Renal pelvis (tissue), 4 donors: ENCODE results near the gene AGBL1. TPM values are rescaled to one million over a fixed set of nuclear protein-coding genes. Genes with fewer than 3 reads are reported as not detected.
"Not testable (repeated sequence)": the region's sequence is repeated elsewhere in the genome, so short reads cannot be mapped to it uniquely, and the experiment has no call there.

Experiments
- DNase-seq: peaks from one replicate; pipeline ENCODE4 v3.0.0-alpha.2; 2013
- polyA plus RNA-seq, 3 donors: library from polyadenylated mRNA; unstranded; fragments of 120-200 nt; gene quantifications; one replicate each; pipeline ENCODE4 v1.2.1, GENCODE V29; 2013; ENCODE audit not compliant: insufficient read length in 3 of 3

AGBL1 gene
- polyA plus RNA-seq, 3 donors = 0.14 to 0.16 (median 0.15) TPM

DNA sequence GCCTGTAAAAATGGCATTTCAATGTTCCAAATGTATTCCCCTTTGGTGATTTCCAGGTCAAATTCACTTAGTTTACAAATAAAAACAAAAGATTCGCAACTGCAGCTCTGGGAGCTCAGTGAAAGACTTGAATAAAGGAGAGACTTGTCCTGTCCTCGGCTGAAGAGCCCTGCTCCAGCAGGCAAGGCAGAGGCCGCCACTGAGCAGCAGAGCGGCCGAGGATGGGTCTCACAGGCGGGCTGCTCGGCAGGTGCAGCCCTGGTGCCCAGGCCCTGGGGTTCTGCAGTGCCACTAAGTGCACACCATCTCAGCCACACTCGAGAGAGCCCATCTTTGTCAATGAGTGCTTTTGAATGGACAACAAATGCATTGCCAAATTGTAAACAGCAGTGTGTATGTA, 856.2 kb downstream of the AGBL1 start:
- DNase-seq = no peak

DNA sequence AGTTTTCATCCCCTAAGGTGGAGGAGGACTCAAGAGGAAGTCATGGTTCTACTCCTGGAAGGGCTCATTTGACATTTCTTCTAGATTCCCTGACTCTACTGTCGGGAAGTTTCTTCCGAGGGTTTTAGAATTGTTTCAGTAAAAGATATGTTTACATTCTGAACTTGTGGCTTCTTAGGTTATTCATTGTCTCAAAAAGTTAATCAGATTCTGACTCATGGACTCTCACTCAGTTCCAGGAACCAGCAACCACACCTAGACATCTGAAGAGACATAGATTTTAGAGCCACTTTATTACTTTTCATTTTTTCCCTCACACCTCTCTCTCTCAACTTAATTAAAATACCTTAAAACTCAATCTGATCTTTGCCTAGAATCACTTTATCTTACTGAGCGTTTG, 862.6 kb downstream of the AGBL1 start:
- no peak for DNase-seq

DNA sequence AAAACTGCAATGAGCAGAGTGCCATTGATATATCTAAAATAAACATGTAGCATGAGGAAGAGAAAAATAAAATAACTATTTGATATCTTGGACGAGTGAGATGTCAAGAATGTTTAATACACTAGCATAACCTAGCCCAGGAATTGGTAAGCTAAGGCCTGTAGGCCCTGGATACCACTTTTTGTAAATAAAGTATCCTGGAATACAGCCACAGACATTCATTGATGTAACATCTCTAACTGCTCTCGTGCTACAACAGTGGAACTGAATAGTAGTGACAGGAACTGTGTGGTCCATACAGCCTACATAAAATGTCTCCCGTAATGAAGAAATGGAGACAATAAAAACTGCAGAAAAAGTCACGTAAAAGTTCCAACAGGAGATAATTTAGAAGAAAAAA, 869.0 kb downstream of the AGBL1 start:
- DNase-seq = no peak

DNA sequence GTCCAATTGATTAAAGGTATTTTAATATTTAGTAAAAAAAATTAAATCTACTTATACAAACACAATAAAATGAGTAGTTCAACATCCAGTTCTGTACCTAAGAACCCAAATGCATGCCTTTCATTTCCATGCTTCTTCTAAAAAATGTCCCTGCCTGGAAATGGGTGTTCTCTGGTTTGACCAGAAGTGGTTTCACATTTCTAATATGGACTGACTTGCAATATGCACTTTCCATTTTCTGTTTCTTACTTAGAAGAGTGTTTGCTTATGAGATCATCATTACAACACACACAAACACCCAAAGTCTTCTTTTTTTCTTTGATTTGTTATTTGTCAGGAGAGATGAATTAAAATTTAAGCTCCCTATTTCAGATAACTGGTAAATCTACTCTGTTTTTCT, 879.6 kb downstream of the AGBL1 start:
- no peak for DNase-seq

DNA sequence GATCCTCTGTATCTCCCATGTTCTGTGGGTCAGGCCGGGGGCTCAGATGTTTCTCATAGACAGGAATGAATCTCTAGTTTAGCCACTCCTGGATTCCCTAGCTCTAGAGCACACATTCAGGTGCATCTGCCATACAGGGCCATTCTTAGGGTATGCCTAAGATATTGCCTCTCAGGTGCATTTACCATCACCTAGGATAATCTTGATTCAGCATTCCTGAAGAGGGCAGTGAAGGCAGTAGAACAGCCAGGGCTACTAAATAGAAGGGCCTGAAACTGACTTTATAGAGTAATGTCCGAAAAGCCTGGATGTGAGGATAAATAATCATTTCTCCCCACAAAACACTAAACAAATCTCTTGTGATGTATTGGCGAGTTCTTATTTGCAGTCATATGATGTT, 882.0 kb downstream of the AGBL1 start:
- no peak for DNase-seq

DNA sequence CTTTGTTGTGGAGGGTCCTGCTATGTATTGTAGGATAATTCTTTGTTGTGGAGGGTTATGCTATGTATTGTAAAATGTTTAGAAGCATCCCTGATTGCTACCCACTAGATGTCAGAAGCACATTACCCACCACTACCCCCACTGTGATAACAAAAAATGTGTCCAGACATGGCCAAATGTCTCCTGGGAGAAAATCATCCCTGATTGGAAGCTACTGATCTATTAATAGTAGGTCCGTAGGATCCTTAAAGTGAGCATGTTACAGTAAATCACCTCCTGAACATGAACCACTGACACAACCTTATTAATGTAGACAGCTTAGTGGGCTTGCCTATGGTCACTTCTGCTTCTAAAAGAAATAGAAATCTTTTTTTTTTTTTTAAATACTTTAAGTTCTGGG, 884.6 kb downstream of the AGBL1 start:
- DNase-seq = no peak

DNA sequence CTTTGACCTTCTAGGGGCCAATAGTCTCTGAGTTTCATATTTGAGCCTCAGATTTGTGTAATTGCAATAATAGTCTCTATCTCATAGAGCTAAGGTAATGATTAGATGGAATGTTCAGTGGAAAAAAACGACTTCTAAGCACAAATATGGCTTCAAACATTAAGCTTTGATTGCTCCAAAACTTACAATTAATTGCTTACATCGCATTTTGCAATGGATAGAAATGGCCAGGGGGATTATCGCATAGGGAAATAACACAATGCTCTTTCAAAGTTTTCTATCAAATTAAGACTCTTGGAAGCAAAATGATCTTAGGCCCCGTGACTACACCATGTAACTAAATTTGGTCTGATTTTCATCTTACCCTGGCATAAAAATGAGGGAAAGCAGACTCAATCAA, 888.6 kb downstream of the AGBL1 start:
- DNase-seq = no peak

DNA sequence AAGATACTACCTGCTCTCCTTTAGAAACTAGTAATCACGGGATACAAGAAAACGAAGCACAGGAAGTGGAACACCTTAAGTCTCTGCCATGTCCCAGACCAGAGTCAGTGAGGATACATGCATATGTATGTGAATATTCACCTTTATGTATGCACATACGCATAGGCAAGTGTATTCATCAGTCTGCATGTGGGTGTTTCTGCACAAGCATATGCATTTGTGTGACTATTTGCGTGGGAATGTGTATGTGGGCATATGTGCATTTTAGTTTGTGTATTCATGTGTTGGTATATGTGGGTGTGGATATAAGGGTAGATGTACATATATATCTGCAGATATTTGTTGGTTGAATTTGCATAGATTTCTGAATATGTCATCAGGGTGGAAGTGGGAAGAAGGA, 889.7 kb downstream of the AGBL1 start:
- DNase-seq = no peak

DNA sequence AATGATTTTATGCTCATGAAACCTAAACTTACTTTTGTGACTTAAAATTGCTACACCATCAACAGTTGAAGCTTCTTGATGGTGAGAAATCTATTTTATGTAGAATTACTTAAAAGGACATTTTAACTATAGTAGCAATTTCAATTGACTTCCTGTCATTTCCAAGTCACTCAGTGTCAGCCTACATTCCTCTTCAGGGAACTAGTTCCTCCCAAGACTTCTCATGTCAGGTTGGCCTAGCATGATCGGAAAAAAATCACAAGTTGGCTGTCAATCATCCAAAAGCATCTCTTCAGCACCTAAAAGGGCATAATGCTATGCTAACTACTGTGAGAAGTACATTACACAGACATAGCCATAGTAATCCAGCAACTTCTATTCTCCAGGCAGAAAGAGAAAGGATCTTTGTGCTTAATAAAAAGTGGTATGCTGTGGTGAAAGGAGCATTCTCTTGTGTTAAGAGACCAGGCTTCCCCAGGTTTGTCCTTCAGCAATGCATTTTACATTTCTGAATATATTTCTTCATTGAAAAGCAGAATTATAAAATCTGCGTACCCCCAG, 893.7 kb downstream of the AGBL1 start:
- no peak for DNase-seq

DNA sequence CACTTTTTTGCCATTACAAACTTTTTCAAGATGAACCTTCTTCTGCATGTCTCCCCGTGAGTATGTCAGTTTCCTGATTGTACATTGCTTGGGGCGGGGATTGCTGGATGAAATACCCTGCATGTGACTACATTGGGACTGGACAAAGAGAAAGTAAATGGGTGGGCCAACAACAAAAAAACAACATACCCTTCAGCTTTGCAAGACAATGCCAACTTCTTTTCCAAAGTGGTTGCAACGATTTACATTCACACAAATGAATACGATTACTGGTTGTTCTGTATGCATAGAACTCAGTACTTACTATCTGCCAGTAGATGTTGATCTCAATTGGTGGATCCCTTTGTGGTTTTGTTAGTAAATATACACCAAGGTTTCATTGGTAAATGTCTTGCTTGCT, 908.4 kb downstream of the AGBL1 start:
- no peak for DNase-seq

DNA sequence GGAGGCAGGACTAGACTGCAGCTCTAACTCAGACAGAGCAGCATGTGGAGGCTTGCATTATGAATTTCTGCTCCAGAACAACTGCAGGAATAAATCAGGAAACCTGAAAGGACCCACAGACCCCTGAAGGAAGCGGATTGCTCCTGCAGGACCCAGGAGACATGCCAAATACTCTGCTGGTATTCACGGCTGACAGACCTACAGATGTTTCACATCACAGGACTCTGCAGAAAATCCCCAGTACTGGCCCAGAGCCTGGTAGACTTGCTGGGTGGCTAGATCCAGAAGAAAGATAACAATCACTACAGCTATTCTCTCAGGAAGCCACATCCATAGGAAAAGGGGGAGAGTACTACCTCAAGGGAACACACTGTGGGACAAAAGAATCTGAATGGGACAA, 942.1 kb downstream of the AGBL1 start:
- DNase-seq = no peak

DNA sequence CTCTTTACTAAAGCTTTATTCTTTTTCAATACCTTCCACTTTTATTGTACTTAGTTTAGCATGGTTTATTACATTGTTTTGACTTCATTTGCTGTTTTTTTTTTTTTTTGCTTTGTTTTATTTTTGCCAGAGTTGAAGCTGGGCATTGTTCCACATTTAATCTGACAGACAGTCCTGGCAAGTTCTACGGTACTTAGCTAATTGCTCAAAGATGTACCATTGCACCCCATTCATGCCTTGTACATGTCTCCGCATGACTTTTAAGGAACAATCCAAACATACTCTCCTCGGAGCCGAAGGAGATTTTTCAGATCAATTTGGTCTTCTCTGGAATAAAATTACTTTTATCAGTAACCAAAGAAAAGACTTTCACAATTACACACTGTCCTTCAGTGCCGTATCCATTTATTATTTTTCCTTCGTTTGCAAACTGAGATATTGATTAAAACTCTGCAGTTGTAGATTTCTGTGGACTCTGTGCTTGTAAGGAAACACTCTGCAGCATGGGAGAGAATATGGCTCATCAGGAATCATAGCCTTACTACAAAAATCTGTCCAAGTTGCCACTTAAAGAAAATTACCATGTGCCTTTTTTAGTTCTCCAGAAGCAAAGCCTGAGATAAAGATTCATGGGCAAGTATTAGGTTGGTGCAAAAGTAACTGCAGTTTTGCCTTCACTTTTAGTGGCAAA, 952.0 kb downstream of the AGBL1 start:
- no peak for DNase-seq

DNA sequence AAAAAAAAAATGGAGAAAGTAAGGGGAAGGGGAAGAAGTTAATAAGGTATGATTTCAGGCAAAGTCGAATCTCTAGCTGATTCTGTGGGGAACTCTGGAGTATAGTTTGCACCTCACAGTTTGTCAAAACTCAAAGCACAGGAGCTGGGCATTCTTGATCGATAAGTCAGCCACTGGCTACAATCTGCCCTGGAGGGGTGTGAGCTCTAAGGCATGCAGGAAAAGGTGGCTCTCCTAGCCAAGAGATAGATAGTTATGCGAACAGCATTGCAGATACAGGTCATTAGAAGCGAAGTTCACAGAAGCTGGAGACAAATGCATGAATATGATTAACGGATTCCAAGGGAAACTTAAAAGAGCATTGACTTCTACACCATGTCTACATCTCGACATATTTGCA, 952.6 kb downstream of the AGBL1 start:
- DNase-seq = no peak

DNA sequence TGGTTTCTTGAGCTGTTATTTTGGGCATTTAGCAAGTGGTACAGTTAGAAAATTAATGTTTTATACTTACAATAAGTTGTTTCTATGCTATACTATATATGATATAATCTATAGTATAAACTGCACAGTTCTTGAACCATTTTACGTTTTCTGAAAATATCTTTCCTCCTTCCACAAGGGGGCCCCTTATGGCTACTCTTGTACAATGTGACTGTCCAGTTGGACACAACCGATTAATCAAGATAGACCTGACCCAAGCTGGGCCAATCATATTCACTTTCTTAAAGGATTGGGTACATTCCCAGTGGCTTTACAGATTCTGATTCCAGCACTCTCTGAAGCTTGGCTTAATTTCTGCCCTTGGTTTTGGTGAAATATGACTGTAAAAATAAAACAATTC, 953.4 kb downstream of the AGBL1 start:
- DNase-seq = no peak

DNA sequence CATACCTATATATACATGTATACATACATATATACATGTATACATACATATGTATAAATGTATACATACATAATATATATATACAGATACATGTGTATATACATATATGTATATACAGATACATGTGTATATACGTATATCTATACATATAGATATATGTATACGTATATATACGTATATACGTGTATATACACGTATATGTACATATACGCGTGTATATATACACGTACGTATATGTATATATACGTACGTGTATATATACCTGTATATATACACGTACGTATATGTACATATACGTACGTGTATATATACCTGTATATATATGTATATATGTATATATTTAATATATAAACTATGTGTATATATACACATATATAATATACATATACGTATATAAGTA, 955.2 kb downstream of the AGBL1 start:
- DNase-seq = no peak

DNA sequence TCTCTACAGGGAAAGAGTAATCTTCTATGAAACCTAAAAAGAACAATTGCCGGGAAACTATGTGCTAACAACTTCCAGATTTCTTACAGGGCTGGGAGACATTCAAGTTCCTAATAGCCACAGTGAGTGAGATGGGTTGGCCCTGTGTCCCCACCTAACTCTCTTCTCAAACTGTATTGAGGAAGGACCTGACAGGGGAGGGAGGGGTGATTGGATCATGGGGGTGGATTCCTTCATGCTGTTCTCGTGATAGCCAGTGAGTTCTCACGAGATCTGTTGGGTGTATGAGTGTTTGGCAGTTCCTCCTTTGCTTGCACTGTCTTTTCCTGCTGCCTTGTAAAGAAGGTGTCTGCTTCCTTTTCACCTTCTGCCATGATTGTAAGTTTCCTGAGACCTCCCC, 958.7 kb downstream of the AGBL1 start:
- DNase-seq = no peak

DNA sequence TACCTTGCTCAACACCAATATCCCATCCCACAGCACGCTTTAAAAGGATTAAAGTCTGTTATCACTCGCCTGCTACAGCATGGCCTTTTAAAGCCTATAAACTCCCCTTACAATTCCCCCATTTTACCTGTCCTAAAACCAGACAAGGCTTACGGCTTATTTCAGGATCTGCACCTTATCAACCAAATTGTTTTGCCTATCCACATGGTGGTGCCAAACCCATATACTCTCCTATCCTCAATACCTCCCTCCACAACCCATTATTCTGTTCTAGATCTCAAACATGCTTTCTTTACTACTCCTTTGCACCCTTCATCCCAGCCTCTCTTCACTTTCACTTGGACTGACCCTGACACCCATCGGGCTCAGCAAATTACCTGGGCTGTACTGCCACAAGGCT, 962.9 kb downstream of the AGBL1 start:
- not testable (repeated sequence) for DNase-seq

DNA sequence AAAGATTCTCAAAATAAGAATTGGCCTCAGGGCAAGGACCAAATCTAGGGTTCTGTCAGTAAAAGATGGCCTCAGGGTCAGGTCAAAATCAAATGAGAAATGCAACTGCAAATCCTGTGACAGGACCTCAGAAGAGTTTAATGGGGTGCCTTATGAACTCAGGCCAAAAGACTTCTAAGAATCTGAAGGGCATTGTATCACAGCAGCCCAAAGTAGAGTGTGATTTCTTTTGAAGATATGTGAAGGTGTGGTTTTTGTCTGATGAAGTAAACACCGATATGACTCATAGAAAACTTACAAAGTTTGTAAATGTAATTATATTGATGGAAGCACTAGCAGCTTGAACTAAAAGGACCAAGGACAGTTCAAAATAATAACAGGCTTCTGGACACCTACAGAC, 966.1 kb downstream of the AGBL1 start:
- DNase-seq = no peak

DNA sequence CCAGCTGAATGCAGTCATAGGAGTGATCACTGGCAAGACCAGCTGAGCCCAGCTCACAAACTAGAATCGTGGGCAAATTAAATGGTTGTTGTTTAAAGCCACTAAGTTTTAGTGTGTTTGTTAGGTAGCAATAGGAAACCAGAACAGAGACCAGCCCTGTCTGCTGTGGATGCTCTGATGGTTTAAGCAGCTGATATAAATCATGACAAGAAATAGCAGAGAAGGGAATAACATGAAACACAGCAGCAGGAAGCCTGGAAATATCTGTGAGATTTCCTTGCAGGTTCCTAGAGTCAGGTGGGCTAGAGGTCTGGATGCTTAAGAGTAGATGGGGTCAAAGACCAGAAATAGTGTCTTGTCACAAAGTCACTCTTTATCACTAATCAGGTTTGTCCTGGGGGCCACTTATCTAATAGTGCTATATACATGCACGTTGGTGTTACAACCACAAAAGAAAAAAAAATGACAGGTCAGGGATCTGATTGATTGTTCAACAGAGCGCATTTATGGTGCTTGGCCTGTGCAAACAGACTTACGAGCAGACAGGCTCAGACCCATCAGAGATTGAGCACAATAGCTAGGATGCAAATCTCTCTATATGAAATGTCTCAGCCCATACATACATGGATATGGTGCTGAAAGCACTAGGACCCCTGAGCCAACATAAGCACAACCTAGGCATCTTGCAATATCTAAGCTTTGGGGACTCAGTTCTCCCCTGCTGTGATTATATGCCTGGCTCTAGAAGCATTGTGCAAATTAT, 967.7 kb downstream of the AGBL1 start:
- no peak for DNase-seq
